Neural progenitor cell (in vitro differentiated cells): ENCODE data around the gene PRR18. TPM values are rescaled to one million over a fixed set of nuclear protein-coding genes. Genes with fewer than 3 reads are reported as not detected.

ENCODE experiments used
- DNase-seq: peaks from one replicate; pipeline ENCODE4 v3.0.0-alpha.2; 2016; ENCODE audit warnings: low spot score
- H2AFZ ChIP-seq: fragments of 200-600 bp; sonication (generic); replicated peaks from 2 replicates; pipeline ENCODE4 v1.6.1; 2016; ENCODE audit warnings: antibody characterized with exemption
- H3F3A ChIP-seq: fragments of 200-600 bp; sonication (generic); 2 replicates; pipeline ENCODE4 v1.6.1; 2016; ENCODE audit warnings: antibody characterized with exemption, low read depth
- H3K27ac ChIP-seq: fragments of 200-600 bp; sonication (generic); 2 replicates; pipeline ENCODE4 v1.5.1; 2016; ENCODE audit warnings: mild to moderate bottlenecking
- H3K27me3 ChIP-seq: fragments of 200-600 bp; sonication (generic); 2 replicates; pipeline ENCODE4 v1.6.1; 2016; ENCODE audit warnings: mild to moderate bottlenecking, moderate library complexity
- H3K36me3 ChIP-seq: fragments of 200-600 bp; sonication (generic); 2 replicates; pipeline ENCODE4 v1.5.1; 2016
- H3K4me1 ChIP-seq: fragments of 200-600 bp; sonication (generic); 2 replicates; pipeline ENCODE4 v1.6.1; 2016; ENCODE audit warnings: mixed run types
- H3K4me2 ChIP-seq: fragments of 200-600 bp; sonication (generic); 2 replicates; pipeline ENCODE4 v1.6.1; 2016
- H3K4me3 ChIP-seq: fragments of 200-600 bp; sonication (generic); 2 replicates; pipeline ENCODE4 v1.5.1; 2016
- H3K79me2 ChIP-seq: fragments of 200-600 bp; sonication (generic); 2 replicates; pipeline ENCODE4 v1.6.1; 2016; ENCODE audit warnings: low read depth
- H3K9ac ChIP-seq: fragments of 200-600 bp; sonication (generic); 2 replicates; pipeline ENCODE4 v1.6.1; 2016
- H3K9me3 ChIP-seq: fragments of 200-600 bp; sonication (generic); 2 replicates; pipeline ENCODE4 v1.5.1; 2016; ENCODE audit warnings: low read depth
- H4K20me1 ChIP-seq: fragments of 200-600 bp; sonication (generic); 2 replicates; pipeline ENCODE4 v1.6.1; 2016; ENCODE audit warnings: low read depth
- H3K27ac Mint-ChIP-seq: 3 replicates; pipeline ENCODE4 v1.8.0; 2021; ENCODE audit warnings: mixed read lengths
- H3K27me3 Mint-ChIP-seq: 2 replicates; pipeline ENCODE4 v1.8.0; 2022; ENCODE audit warnings: low read depth, mild to moderate bottlenecking, inconsistent platforms, moderate library complexity, mixed read lengths; ENCODE audit not compliant: insufficient read depth
- H3K36me3 Mint-ChIP-seq: 3 replicates; pipeline ENCODE4 v1.8.0; 2021; ENCODE audit warnings: mixed read lengths
- H3K4me1 Mint-ChIP-seq: 3 replicates; pipeline ENCODE4 v1.8.0; 2021; ENCODE audit warnings: mixed read lengths
- H3K4me3 Mint-ChIP-seq: 3 replicates; pipeline ENCODE4 v1.8.0; 2021; ENCODE audit warnings: mild to moderate bottlenecking, moderate library complexity, mixed read lengths
- H3K9me3 Mint-ChIP-seq: 3 replicates; pipeline ENCODE4 v1.8.0; 2020; ENCODE audit warnings: mixed read lengths
- EZH2 ChIP-seq: fragments of 200-600 bp; sonication (generic); IDR thresholded peaks from 2 replicates; pipeline ENCODE4 v1.6.1; 2017; ENCODE audit warnings: antibody characterized with exemption, mild to moderate bottlenecking, moderate library complexity
- EZH2phosphoT487 ChIP-seq: fragments of 200-600 bp; sonication (generic); IDR thresholded peaks from 2 replicates; pipeline ENCODE4 v1.6.1; 2017; ENCODE audit warnings: antibody characterized with exemption
- total RNA-seq: library from RNA; depleted of rRNA; stranded (reverse); fragments of >200 nt; gene quantifications from 2 replicates; pipeline ENCODE4 v1.2.3, GENCODE V29; 2015; ENCODE audit warnings: low replicate concordance
- TF ChIP-seq, protein P1 (sequence below): fragments of 200-600 bp; sonication (generic); IDR thresholded peaks from 2 replicates; pipeline ENCODE4 v1.5.1; 2017; ENCODE audit warnings: antibody characterized with exemption, mild to moderate bottlenecking

PRR18 gene
- total RNA-seq, 1 donor from 2014 or later: 0.13 TPM

DNA sequence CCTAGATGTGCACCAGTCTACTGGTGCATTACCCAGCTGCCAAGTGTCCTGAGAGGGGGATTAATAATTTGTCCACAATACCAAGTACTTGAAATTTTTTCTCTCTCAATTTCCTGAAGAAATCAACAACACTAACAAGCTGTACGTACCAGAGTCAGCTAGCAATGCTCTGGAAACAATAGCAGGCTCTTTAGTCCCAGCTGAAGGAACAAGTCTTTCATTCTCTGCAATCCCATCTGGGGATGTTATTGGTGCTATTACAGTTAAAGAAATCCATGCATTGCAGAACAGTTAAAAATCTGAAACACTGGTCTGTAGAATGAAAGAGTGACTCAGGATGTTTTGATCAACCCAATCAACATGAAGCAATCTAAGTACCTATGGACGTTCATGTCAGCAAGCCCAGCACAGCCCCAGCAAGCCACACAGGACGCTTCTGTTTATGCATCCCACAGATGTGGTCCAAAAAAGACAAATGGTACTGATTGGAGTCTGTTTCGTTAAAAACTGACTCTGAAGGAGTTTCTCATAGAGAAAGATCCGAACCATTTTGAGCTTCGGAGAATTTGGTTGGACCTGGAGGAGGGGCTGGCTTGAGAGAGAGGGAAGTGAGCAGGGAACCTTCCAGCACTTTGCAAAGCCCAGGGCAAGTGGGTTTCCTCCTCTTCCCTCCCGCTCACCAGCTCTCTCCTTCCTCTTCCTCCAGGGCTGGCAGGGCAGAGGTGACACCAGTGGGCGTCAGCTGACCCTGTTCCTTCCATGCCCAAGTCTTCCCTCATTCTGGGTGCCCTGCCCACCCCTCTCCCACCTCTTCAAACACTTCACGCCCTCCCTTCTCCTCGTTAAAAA is 11.9 kb downstream of the PRR18 start:
- peaks cover 10% of the 10 kb centered on the region for H3K27me3 Mint-ChIP-seq
- H3K4me3 ChIP-seq: no peak overlapping the region

GRCh38 chr6:166293731-166294584 is 14.2 kb downstream of the PRR18 start:
- Mint-ChIP-seq H3K4me3 (no peak overlapping the region), H3K27me3 (peaks cover 5% of the 10 kb centered on the region), H3K9me3 (peaks cover 16% of the 10 kb centered on the region), H3K27ac (no peak overlapping the region), H3K36me3 (no peaks in the 10 kb centered on the region), H3K4me1 (no peaks in the 10 kb centered on the region)
- Histone ChIP-seq H3K79me2 (no peaks in the 10 kb centered on the region), H3K4me3 (no peak overlapping the region), H3K9ac (no peak overlapping the region), H3K4me2 (no peak overlapping the region), H3K36me3 (no peaks in the 10 kb centered on the region), H3K27ac (no peak overlapping the region), H2AFZ (no peak overlapping the region), H3K9me3 (no peaks in the 10 kb centered on the region), H3K27me3 (no peaks in the 10 kb centered on the region), H4K20me1 (no peaks in the 10 kb centered on the region), H3K4me1 (no peaks in the 10 kb centered on the region), H3F3A (peaks cover 2% of the 10 kb centered on the region)
- DNase-seq: no peak
- TF ChIP-seq, protein P1, sequence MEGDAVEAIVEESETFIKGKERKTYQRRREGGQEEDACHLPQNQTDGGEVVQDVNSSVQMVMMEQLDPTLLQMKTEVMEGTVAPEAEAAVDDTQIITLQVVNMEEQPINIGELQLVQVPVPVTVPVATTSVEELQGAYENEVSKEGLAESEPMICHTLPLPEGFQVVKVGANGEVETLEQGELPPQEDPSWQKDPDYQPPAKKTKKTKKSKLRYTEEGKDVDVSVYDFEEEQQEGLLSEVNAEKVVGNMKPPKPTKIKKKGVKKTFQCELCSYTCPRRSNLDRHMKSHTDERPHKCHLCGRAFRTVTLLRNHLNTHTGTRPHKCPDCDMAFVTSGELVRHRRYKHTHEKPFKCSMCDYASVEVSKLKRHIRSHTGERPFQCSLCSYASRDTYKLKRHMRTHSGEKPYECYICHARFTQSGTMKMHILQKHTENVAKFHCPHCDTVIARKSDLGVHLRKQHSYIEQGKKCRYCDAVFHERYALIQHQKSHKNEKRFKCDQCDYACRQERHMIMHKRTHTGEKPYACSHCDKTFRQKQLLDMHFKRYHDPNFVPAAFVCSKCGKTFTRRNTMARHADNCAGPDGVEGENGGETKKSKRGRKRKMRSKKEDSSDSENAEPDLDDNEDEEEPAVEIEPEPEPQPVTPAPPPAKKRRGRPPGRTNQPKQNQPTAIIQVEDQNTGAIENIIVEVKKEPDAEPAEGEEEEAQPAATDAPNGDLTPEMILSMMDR: no peak
- TF ChIP-seq EZH2 (no peak), EZH2phosphoT487 (no peak)

More for the DNA sequence above, 11.9 kb downstream of the PRR18 start:
- Histone ChIP-seq H2AFZ (no peak overlapping the region), H4K20me1 (no peaks in the 10 kb centered on the region), H3F3A (no peaks in the 10 kb centered on the region), H3K9me3 (no peaks in the 10 kb centered on the region), H3K36me3 (no peaks in the 10 kb centered on the region), H3K27ac (no peak overlapping the region), H3K27me3 (no peaks in the 10 kb centered on the region), H3K9ac (no peak overlapping the region), H3K79me2 (no peaks in the 10 kb centered on the region), H3K4me2 (no peak overlapping the region), H3K4me1 (no peaks in the 10 kb centered on the region)
- TF ChIP-seq, protein P1: no peak
- TF ChIP-seq EZH2phosphoT487: no peak
- no peak for TF ChIP-seq EZH2
- no peaks in the 10 kb centered on the region for H3K36me3 Mint-ChIP-seq
- no peak overlapping the region for H3K4me3 Mint-ChIP-seq
- DNase-seq: no peak
- H3K4me1 Mint-ChIP-seq: peaks cover 2% of the 10 kb centered on the region
- H3K9me3 Mint-ChIP-seq: peaks cover 18% of the 10 kb centered on the region
- no peak overlapping the region for H3K27ac Mint-ChIP-seq

- TF ChIP-seq, protein P1: no peak
- TF ChIP-seq EZH2 (no peak), EZH2phosphoT487 (no peak)
- no peaks in the 10 kb centered on the region for H3K27me3 Mint-ChIP-seq
Measured at GRCh38 chr6:166289207-166290060, 18.8 kb downstream of the PRR18 start.

More at GRCh38 chr6:166289207-166290060, 18.8 kb downstream of the PRR18 start:
- Histone ChIP-seq H3K36me3 (no peaks in the 10 kb centered on the region), H3K79me2 (no peaks in the 10 kb centered on the region), H2AFZ (no peak overlapping the region), H3K27me3 (no peaks in the 10 kb centered on the region), H4K20me1 (no peaks in the 10 kb centered on the region), H3K4me3 (no peak overlapping the region), H3K4me2 (no peak overlapping the region), H3F3A (peaks cover 12% of the 10 kb centered on the region), H3K27ac (no peak overlapping the region), H3K9ac (no peak overlapping the region), H3K4me1 (peaks cover 15% of the 10 kb centered on the region), H3K9me3 (no peaks in the 10 kb centered on the region)
- no peak overlapping the region for H3K27ac Mint-ChIP-seq
- no peak overlapping the region for H3K4me3 Mint-ChIP-seq
- no peak for DNase-seq
- no peaks in the 10 kb centered on the region for H3K36me3 Mint-ChIP-seq
- H3K9me3 Mint-ChIP-seq: no peaks in the 10 kb centered on the region
- H3K4me1 Mint-ChIP-seq: peaks cover 18% of the 10 kb centered on the region
